Keratinocyte (primary cell): ENCODE data around the gene ZNF454.

ENCODE experiments used
- EZH2 ChIP-seq: IDR thresholded peaks from one replicate; pipeline ENCODE4 v1.6.1; 2012; ENCODE audit warnings: inconsistent platforms, mild to moderate bottlenecking, low read length, moderate library complexity
- TF ChIP-seq, protein P1 (sequence below), 3 experiments: IDR thresholded peaks in 1 of 3; conservative IDR thresholded peaks in 1 of 3; optimal IDR thresholded peaks in 1 of 3; 2 replicates in 2 of 3; 3 replicates in 1 of 3; pipeline versions ENCODE3 to v1.5.1; 2011; ENCODE audit warnings: low read length in 3 of 3, mild to moderate bottlenecking in 3 of 3, moderate library complexity in 2 of 3, control low read depth in 1 of 3, inconsistent platforms in 1 of 3; ENCODE audit not compliant: insufficient read depth in 2 of 3; ENCODE audit errors: extremely low read depth in 1 of 3

DNA sequence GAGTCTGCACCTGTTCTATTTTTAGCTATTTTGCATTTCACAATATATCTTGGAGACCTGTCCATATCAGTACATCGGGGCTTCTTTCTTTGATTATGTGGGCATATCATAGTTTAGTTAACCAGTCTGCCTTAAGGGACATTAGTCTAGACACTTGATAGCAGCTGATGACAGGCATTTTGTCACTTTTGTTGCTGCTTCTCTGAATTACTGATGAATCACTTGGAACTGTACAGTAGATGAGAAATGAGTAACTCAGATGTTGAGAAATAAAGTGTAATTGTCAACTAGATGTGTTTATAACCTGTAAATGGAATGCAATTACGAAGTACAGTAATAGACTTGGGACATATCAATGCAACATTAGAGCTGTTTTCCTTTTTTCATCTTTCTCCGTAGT lies 38.1 kb upstream of the ZNF454 start:
- TF ChIP-seq, protein P1, sequence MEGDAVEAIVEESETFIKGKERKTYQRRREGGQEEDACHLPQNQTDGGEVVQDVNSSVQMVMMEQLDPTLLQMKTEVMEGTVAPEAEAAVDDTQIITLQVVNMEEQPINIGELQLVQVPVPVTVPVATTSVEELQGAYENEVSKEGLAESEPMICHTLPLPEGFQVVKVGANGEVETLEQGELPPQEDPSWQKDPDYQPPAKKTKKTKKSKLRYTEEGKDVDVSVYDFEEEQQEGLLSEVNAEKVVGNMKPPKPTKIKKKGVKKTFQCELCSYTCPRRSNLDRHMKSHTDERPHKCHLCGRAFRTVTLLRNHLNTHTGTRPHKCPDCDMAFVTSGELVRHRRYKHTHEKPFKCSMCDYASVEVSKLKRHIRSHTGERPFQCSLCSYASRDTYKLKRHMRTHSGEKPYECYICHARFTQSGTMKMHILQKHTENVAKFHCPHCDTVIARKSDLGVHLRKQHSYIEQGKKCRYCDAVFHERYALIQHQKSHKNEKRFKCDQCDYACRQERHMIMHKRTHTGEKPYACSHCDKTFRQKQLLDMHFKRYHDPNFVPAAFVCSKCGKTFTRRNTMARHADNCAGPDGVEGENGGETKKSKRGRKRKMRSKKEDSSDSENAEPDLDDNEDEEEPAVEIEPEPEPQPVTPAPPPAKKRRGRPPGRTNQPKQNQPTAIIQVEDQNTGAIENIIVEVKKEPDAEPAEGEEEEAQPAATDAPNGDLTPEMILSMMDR (optimal IDR thresholded peaks at IDR 0.05 in 1 of 3, IDR thresholded peaks at IDR 0.05 in 1 of 3, conservative IDR thresholded peaks at IDR 0.05 in 1 of 3; ENCODE audit: extremely low read depth in 1 of 3, insufficient read depth in 2 of 3, low read length in 3 of 3) = no peak
- no peak for TF ChIP-seq EZH2
